Neural progenitor cell (in vitro differentiated cells): ENCODE results near the gene RFXAP. TPM values are rescaled to one million over a fixed set of nuclear protein-coding genes. Genes with fewer than 3 reads are reported as not detected.

Experiments used
- DNase-seq: peaks from one replicate; pipeline ENCODE4 v3.0.0-alpha.2; 2016; ENCODE audit warnings: low spot score
- H2AFZ ChIP-seq: fragments of 200-600 bp; sonication (generic); replicated peaks from 2 replicates; pipeline ENCODE4 v1.6.1; 2016; ENCODE audit warnings: antibody characterized with exemption
- H3F3A ChIP-seq: fragments of 200-600 bp; sonication (generic); 2 replicates; pipeline ENCODE4 v1.6.1; 2016; ENCODE audit warnings: antibody characterized with exemption, low read depth
- H3K27ac ChIP-seq: fragments of 200-600 bp; sonication (generic); 2 replicates; pipeline ENCODE4 v1.5.1; 2016; ENCODE audit warnings: mild to moderate bottlenecking
- H3K27me3 ChIP-seq: fragments of 200-600 bp; sonication (generic); 2 replicates; pipeline ENCODE4 v1.6.1; 2016; ENCODE audit warnings: mild to moderate bottlenecking, moderate library complexity
- H3K36me3 ChIP-seq: fragments of 200-600 bp; sonication (generic); 2 replicates; pipeline ENCODE4 v1.5.1; 2016
- H3K4me1 ChIP-seq: fragments of 200-600 bp; sonication (generic); 2 replicates; pipeline ENCODE4 v1.6.1; 2016; ENCODE audit warnings: mixed run types
- H3K4me2 ChIP-seq: fragments of 200-600 bp; sonication (generic); 2 replicates; pipeline ENCODE4 v1.6.1; 2016
- H3K4me3 ChIP-seq: fragments of 200-600 bp; sonication (generic); 2 replicates; pipeline ENCODE4 v1.5.1; 2016
- H3K79me2 ChIP-seq: fragments of 200-600 bp; sonication (generic); 2 replicates; pipeline ENCODE4 v1.6.1; 2016; ENCODE audit warnings: low read depth
- H3K9ac ChIP-seq: fragments of 200-600 bp; sonication (generic); 2 replicates; pipeline ENCODE4 v1.6.1; 2016
- H3K9me3 ChIP-seq: fragments of 200-600 bp; sonication (generic); 2 replicates; pipeline ENCODE4 v1.5.1; 2016; ENCODE audit warnings: low read depth
- H4K20me1 ChIP-seq: fragments of 200-600 bp; sonication (generic); 2 replicates; pipeline ENCODE4 v1.6.1; 2016; ENCODE audit warnings: low read depth
- H3K27ac Mint-ChIP-seq: 3 replicates; pipeline ENCODE4 v1.8.0; 2021; ENCODE audit warnings: mixed read lengths
- H3K27me3 Mint-ChIP-seq: 2 replicates; pipeline ENCODE4 v1.8.0; 2022; ENCODE audit warnings: low read depth, mild to moderate bottlenecking, inconsistent platforms, moderate library complexity, mixed read lengths; ENCODE audit not compliant: insufficient read depth
- H3K36me3 Mint-ChIP-seq: 3 replicates; pipeline ENCODE4 v1.8.0; 2021; ENCODE audit warnings: mixed read lengths
- H3K4me1 Mint-ChIP-seq: 3 replicates; pipeline ENCODE4 v1.8.0; 2021; ENCODE audit warnings: mixed read lengths
- H3K4me3 Mint-ChIP-seq: 3 replicates; pipeline ENCODE4 v1.8.0; 2021; ENCODE audit warnings: mild to moderate bottlenecking, moderate library complexity, mixed read lengths
- H3K9me3 Mint-ChIP-seq: 3 replicates; pipeline ENCODE4 v1.8.0; 2020; ENCODE audit warnings: mixed read lengths
- CTCF ChIP-seq: fragments of 200-600 bp; sonication (generic); IDR thresholded peaks from 2 replicates; pipeline ENCODE4 v1.5.1; 2017; ENCODE audit warnings: antibody characterized with exemption, mild to moderate bottlenecking
- EZH2 ChIP-seq: fragments of 200-600 bp; sonication (generic); IDR thresholded peaks from 2 replicates; pipeline ENCODE4 v1.6.1; 2017; ENCODE audit warnings: antibody characterized with exemption, mild to moderate bottlenecking, moderate library complexity
- EZH2phosphoT487 ChIP-seq: fragments of 200-600 bp; sonication (generic); IDR thresholded peaks from 2 replicates; pipeline ENCODE4 v1.6.1; 2017; ENCODE audit warnings: antibody characterized with exemption
- total RNA-seq: library from RNA; depleted of rRNA; stranded (reverse); fragments of >200 nt; gene quantifications from 2 replicates; pipeline ENCODE4 v1.2.3, GENCODE V29; 2015; ENCODE audit warnings: low replicate concordance

RFXAP gene
- total RNA-seq, 1 donor from 2014 or later: 10.4 TPM

- Mint-ChIP-seq H3K4me1 (no peaks in the 10 kb centered on the region), H3K9me3 (no peaks in the 10 kb centered on the region), H3K27ac (peak overlapping the region; percentile 20), H3K27me3 (peaks cover 2% of the 10 kb centered on the region), H3K36me3 (peaks cover 7% of the 10 kb centered on the region), H3K4me3 (no peak overlapping the region)
- Histone ChIP-seq H4K20me1 (no peaks in the 10 kb centered on the region), H3K27ac (no peak overlapping the region), H3K9ac (no peak overlapping the region), H3K4me1 (peaks cover 4% of the 10 kb centered on the region), H3K4me2 (no peak overlapping the region), H3K79me2 (no peaks in the 10 kb centered on the region), H3K36me3 (no peaks in the 10 kb centered on the region), H3K9me3 (no peaks in the 10 kb centered on the region), H3F3A (no peaks in the 10 kb centered on the region), H3K4me3 (no peak overlapping the region), H3K27me3 (no peaks in the 10 kb centered on the region), H2AFZ (no peak overlapping the region)
- TF ChIP-seq EZH2phosphoT487 (no peak), EZH2 (no peak), CTCF (no peak)
- no peak for DNase-seq
Observed at GRCh38 chr13:36839281-36839680, 20.3 kb downstream of the RFXAP start.

DNA sequence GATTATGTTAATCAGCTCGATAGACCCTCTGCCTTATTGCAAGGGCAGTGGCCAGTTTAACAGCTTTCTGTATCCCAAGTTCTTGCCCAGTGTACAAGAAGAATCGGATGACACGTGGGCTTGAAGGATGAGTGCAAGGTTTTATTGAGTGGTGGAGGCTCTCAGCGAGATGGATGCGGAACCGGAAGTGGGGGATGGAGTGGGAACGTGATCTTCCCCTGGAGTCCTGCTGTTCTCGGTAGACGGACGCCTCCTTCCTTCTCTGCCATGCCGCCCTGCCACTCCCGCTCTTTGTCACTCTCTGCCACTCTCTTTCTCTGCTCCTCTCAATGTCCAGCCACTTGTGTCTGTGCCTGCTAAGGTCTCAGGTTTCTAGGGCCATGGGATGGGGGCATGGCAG lies 21.0 kb downstream of the RFXAP start:
- Histone ChIP-seq H3F3A (no peaks in the 10 kb centered on the region), H3K27me3 (no peaks in the 10 kb centered on the region), H4K20me1 (no peaks in the 10 kb centered on the region), H3K79me2 (no peaks in the 10 kb centered on the region), H2AFZ (no peak overlapping the region), H3K4me2 (no peak overlapping the region), H3K36me3 (no peaks in the 10 kb centered on the region), H3K4me1 (peaks cover 4% of the 10 kb centered on the region), H3K27ac (no peak overlapping the region), H3K4me3 (no peak overlapping the region), H3K9me3 (no peaks in the 10 kb centered on the region), H3K9ac (no peak overlapping the region)
- TF ChIP-seq EZH2 (no peak), CTCF (no peak), EZH2phosphoT487 (no peak)
- Mint-ChIP-seq H3K4me3 (no peak overlapping the region), H3K36me3 (peaks cover 8% of the 10 kb centered on the region), H3K27ac (peak overlapping the region; percentile 44), H3K9me3 (no peaks in the 10 kb centered on the region), H3K27me3 (peaks cover 2% of the 10 kb centered on the region), H3K4me1 (no peaks in the 10 kb centered on the region)
- DNase-seq: no peak

DNA sequence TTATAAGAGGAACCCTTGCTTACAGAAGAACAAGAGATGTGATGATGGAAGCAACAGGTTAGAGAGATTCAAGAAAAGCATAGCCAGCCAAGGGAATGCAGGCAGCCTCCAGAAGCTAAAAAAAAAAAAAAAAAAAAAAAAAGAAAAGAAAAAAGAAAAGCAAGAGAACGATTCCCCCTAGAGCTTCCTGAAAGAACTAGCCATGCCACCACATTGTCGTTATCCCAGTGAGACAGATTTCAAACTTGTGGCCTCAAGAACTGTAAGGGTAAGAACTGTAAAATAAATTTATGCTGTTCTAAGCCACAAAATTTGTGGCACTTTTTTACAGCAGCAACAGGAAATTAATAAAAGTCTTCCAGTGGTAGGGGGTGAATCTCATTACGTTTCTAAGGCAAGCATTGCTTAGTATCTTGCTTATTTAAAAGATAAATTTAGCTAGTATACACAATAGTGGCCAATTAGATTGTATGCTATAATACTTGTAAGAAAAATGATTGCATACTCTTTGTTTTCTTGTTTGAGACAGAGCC lies 21.8 kb downstream of the RFXAP start:
- H3K4me1 ChIP-seq: peaks cover 4% of the 10 kb centered on the region
- Mint-ChIP-seq H3K9me3 (no peaks in the 10 kb centered on the region), H3K36me3 (peaks cover 8% of the 10 kb centered on the region), H3K4me1 (no peaks in the 10 kb centered on the region), H3K27ac (no peak overlapping the region), H3K4me3 (no peak overlapping the region), H3K27me3 (peaks cover 2% of the 10 kb centered on the region)
- no peaks in the 10 kb centered on the region for H3K27me3 ChIP-seq
- DNase-seq: no peak
- H3K4me2 ChIP-seq: no peak overlapping the region
- no peaks in the 10 kb centered on the region for H3K9me3 ChIP-seq
- no peaks in the 10 kb centered on the region for H3K79me2 ChIP-seq
- no peak overlapping the region for H3K9ac ChIP-seq
- no peak for TF ChIP-seq EZH2phosphoT487
- TF ChIP-seq CTCF: peak; percentile 20
- no peaks in the 10 kb centered on the region for H3F3A ChIP-seq
- H3K27ac ChIP-seq: no peak overlapping the region
- no peaks in the 10 kb centered on the region for H3K36me3 ChIP-seq
- no peaks in the 10 kb centered on the region for H4K20me1 ChIP-seq
- H2AFZ ChIP-seq: no peak overlapping the region
- H3K4me3 ChIP-seq: no peak overlapping the region
